ENCODE measurements around the gene EXOC3L4. TPM values are rescaled to one million over a fixed set of nuclear protein-coding genes. Genes with fewer than 3 reads are reported as not detected.

Gene EXOC3L4
- total RNA-seq, 3 donors from 2014 or later = 16.7 to 29.1 (median 26.1) TPM

DNA sequence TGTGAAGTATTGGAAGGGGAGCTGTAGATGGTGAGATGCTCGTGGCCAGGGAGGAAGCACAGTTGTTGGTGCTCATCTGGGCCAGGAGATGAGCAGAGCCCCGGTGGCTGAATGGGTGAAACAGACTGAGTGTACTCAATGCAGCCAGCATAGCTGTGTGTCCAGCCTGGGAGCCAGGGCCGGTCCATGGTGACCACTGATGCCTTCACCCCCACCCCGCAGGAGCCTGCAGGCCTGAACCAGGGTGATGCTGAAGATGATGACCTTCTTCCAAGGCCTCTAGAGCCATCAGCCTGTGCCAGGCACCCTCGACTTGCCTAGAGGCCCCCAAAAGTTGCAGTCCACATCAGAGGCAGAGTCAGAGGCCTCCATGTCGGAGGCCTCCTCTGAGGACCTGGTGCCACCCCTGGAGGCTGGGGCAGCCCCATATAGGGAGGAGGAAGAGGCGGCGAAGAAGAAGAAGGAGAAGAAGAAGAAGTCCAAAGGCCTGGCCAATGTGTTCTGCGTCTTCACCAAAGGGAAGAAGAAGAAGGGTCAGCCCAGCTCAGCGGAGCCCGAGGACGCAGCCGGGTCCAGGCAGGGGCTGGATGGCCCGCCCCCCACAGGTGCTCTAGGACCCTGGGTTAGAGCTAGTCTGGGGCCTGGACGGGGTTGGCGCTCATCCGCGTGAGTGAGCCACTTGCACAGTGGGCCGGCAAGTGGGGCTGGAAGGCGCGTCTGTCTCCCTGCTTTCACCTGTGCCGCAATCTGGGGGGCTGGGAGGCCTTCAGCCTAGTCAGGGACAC, 31.8 kb downstream of the EXOC3L4 start:
- no peak for TF ChIP-seq CTCF (IDR thresholded peaks at IDR 0.05)
- Histone ChIP-seq H3K9me3 (no peaks in the 10 kb centered on the region), H3K4me1 (ENCODE audit: low read depth) (peaks cover 34% of the 10 kb centered on the region), H3K36me3 (ENCODE audit: low read depth) (no peaks in the 10 kb centered on the region), H3K4me3 (no peak overlapping the region)
- intact Hi-C loops (cut with DNase I, micrococcal nuclease) = no loop called here
- ATAC-seq (no peak), DNase-seq (peak in 2 of 3 donors; percentile 27 to 55)

DNA sequence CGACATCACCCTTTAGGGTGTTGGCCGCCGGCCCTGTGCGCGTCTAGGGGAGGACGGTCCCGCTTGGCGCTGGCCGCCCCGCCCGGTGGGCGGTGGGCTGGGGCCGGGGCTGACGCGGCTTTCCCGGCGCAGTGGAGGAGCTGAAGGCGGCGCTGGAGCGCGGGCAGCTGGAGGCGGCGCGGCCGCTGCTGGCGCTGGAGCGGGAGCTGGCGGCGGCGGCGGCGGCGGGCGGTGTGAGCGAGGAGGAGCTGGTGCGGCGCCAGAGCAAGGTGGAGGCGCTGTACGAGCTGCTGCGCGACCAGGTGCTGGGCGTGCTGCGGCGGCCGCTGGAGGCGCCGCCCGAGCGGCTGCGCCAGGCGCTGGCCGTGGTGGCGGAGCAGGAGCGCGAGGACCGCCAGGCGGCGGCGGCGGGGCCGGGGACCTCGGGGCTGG, 32.4 kb downstream of the EXOC3L4 start:
- peaks cover 31% of the 10 kb centered on the region for H3K4me1 ChIP-seq (ENCODE audit: low read depth)
- H3K36me3 ChIP-seq (ENCODE audit: low read depth) = no peaks in the 10 kb centered on the region
- H3K9me3 ChIP-seq = no peaks in the 10 kb centered on the region
- intact Hi-C loops (cut with DNase I, micrococcal nuclease) = no loop called here
- DNase-seq (peak; percentile 66 to 81 (median 78)), ATAC-seq (peak; percentile 85)
- H3K4me3 ChIP-seq = no peak overlapping the region
- peak; percentile 14 for TF ChIP-seq CTCF (IDR thresholded peaks at IDR 0.05)

GRCh38 chr14:103127356-103127755, 32.8 kb downstream of the EXOC3L4 start:
- DNase-seq (peak in 2 of 3 donors; percentile 40 to 42), ATAC-seq (no peak)
- H3K4me3 ChIP-seq = no peak overlapping the region
- TF ChIP-seq CTCF (IDR thresholded peaks at IDR 0.05) = no peak
- H3K36me3 ChIP-seq (ENCODE audit: low read depth) = no peaks in the 10 kb centered on the region
- H3K4me1 ChIP-seq (ENCODE audit: low read depth) = peaks cover 28% of the 10 kb centered on the region
- intact Hi-C loops (cut with DNase I, micrococcal nuclease) = no loop called here
- no peaks in the 10 kb centered on the region for H3K9me3 ChIP-seq

DNA sequence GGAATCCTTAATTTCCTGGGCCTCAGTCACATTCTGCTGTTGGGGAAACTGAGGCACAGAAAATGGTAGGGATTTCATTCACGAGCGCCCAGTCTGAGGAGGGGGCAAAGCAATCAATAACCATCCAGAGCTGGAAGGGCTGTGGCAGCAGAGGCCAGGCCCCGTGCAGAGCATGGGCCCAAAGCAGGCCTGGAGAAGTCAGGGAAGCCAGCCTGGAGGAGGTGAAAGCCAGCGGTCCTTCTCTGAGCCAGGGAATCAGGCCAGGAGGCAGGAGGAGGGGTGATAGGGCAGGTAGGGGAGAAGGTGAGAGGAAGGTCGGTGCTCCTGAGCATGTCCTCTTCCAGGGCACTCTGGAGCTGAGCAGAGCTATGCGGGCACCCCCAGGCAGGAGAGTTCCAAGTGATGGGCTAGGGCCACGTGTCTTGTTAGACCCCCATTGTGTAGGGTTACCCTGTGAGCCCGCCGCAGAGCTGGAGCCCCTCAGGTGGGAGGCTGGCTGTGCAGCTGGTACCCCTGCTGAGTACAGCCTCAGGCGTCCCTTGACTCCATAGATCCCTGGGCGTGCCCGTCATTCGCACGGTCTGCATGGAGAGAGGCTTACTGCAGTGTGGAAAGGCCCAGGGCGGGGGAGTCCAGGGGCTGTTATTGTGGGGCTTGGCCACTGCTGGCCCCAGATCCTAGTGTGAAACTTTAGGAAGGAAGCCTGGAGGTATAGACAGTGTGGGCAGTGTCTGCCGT, 33.5 kb downstream of the EXOC3L4 start:
- ATAC-seq (no peak), DNase-seq (peak in 2 of 3 donors; percentile 25 to 49)
- peaks cover 21% of the 10 kb centered on the region for H3K4me1 ChIP-seq (ENCODE audit: low read depth)
- H3K36me3 ChIP-seq (ENCODE audit: low read depth) = no peaks in the 10 kb centered on the region
- no peak overlapping the region for H3K4me3 ChIP-seq
- intact Hi-C loops (cut with DNase I, micrococcal nuclease) = no loop called here
- no peak for TF ChIP-seq CTCF (IDR thresholded peaks at IDR 0.05)
- H3K9me3 ChIP-seq = no peaks in the 10 kb centered on the region

GRCh38 chr14:103128631-103129300, 34.2 kb downstream of the EXOC3L4 start:
- peaks cover 14% of the 10 kb centered on the region for H3K4me1 ChIP-seq (ENCODE audit: low read depth)

More at GRCh38 chr14:103128631-103129300, 34.2 kb downstream of the EXOC3L4 start:
- peak in 1 of 3 donors; percentile 50 for DNase-seq
- Histone ChIP-seq H3K4me3 (no peak overlapping the region), H3K9me3 (no peaks in the 10 kb centered on the region), H3K36me3 (ENCODE audit: low read depth) (no peaks in the 10 kb centered on the region)
- intact Hi-C loops (cut with DNase I, micrococcal nuclease) = no loop called here
- TF ChIP-seq CTCF (IDR thresholded peaks at IDR 0.05) = no peak
- no peak for ATAC-seq
